ENCODE results near the gene POU2F3.

GRCh38 chr11:120217526-120217925 lies 22.4 kb upstream of the POU2F3 start:
- TF ChIP-seq POLR2A (IDR thresholded peaks at IDR 0.05; ENCODE audit: low read length): no peak
- TF ChIP-seq GATA1 (IDR thresholded peaks at IDR 0.05; ENCODE audit: low read depth, low read length): no peak

Measured in erythroblast (primary cell).